Neural cell (in vitro differentiated cells): Measurements from ENCODE around the gene LRCH1. TPM values are rescaled to one million over a fixed set of nuclear protein-coding genes. Genes with fewer than 3 reads are reported as not detected.

Source experiments
- H2AFZ ChIP-seq: fragments of 200-600, 300-800 bp; sonication (generic), shearing (Covaris generic); 2 replicates; pipeline ENCODE4 v1.6.0; 2014; ENCODE audit warnings: low read depth, mild to moderate bottlenecking, antibody characterized with exemption, low read length, moderate library complexity
- H3F3A ChIP-seq: fragments of 200-600 bp; shearing (Covaris generic); 2 replicates; pipeline ENCODE4 v1.6.1; 2016; ENCODE audit warnings: mild to moderate bottlenecking, moderate library complexity, mixed read lengths, antibody characterized with exemption, low read length; ENCODE audit not compliant: insufficient read depth, poor library complexity, severe bottlenecking
- H3K27ac ChIP-seq: fragments of 200-600, 300-800 bp; sonication (generic), shearing (Covaris generic); 2 replicates; pipeline ENCODE4 v1.5.1; 2014; ENCODE audit warnings: mild to moderate bottlenecking, low read length, moderate library complexity
- H3K27me3 ChIP-seq: fragments of 300-800, 200-600 bp; sonication (generic), shearing (Covaris generic); 2 replicates; pipeline ENCODE4 v1.6.0; 2014; ENCODE audit warnings: mild to moderate bottlenecking, low read depth, low read length, moderate library complexity; ENCODE audit not compliant: insufficient read depth
- H3K36me3 ChIP-seq: fragments of 300-800, 200-600 bp; sonication (generic), shearing (Covaris generic); 2 replicates; pipeline ENCODE4 v1.5.1; 2014; ENCODE audit warnings: mild to moderate bottlenecking, antibody characterized with exemption, low read length, moderate library complexity; ENCODE audit not compliant: insufficient read depth
- H3K4me2 ChIP-seq: fragments of 300-800, 200-600 bp; sonication (generic), shearing (Covaris generic); 2 replicates; pipeline ENCODE4 v1.6.0; 2014; ENCODE audit warnings: mild to moderate bottlenecking, low read length
- H3K4me3 ChIP-seq: fragments of 300-800, 200-600 bp; sonication (generic), shearing (Covaris generic); 2 replicates; pipeline ENCODE4 v1.5.1; 2014; ENCODE audit warnings: mild to moderate bottlenecking, low read length, moderate library complexity
- H3K79me2 ChIP-seq: fragments of 200-600 bp; shearing (Covaris generic); replicated peaks from 2 replicates; pipeline ENCODE4 v1.6.0; 2014; ENCODE audit warnings: mild to moderate bottlenecking, low read length, moderate library complexity; ENCODE audit not compliant: insufficient read depth
- H3K9ac ChIP-seq: fragments of 300-800, 200-600 bp; sonication (generic), shearing (Covaris generic); 2 replicates; pipeline ENCODE4 v1.6.1; 2016; ENCODE audit warnings: mild to moderate bottlenecking, low read length, mixed read lengths
- H3K9me2 ChIP-seq: fragments of 200-600 bp; shearing (Covaris generic); 2 replicates; pipeline ENCODE4 v1.6.1; 2016; ENCODE audit warnings: mild to moderate bottlenecking, low read length, mixed read lengths; ENCODE audit not compliant: insufficient read depth
- H3K9me3 ChIP-seq: fragments of 200-600, 300-800 bp; sonication (generic), shearing (Covaris generic); 2 replicates; pipeline ENCODE4 v1.6.1; 2016; ENCODE audit warnings: mild to moderate bottlenecking, mixed run types, low read length, moderate library complexity, mixed read lengths
- H4K20me1 ChIP-seq: fragments of 200-600 bp; shearing (Covaris generic); 2 replicates; pipeline ENCODE4 v1.6.1; 2016; ENCODE audit warnings: mild to moderate bottlenecking, mixed run types; ENCODE audit not compliant: insufficient read depth
- EP300 ChIP-seq: fragments of 450-650 bp; conservative IDR thresholded peaks from 2 replicates; pipeline ENCODE4 v1.6.1; 2014; ENCODE audit warnings: antibody characterized with exemption, mild to moderate bottlenecking, moderate library complexity; ENCODE audit not compliant: poor library complexity, severe bottlenecking
- EZH2 ChIP-seq: fragments of 200-600, 300-800 bp; shearing (Covaris generic), sonication (generic); IDR thresholded peaks from 2 replicates; pipeline ENCODE4 v1.6.1; 2014; ENCODE audit warnings: antibody characterized with exemption, low read length, borderline replicate concordance, mild to moderate bottlenecking; ENCODE audit not compliant: insufficient read depth, poor library complexity, severe bottlenecking
- MXI1 ChIP-seq: fragments of 450-650 bp; conservative IDR thresholded peaks from 2 replicates; pipeline ENCODE4 v1.6.1; 2014; ENCODE audit warnings: antibody characterized with exemption, mild to moderate bottlenecking; ENCODE audit not compliant: poor library complexity, severe bottlenecking
- POLR2AphosphoS5 ChIP-seq: IDR thresholded peaks from 2 replicates; pipeline ENCODE4 v1.6.1; 2012
- RAD21 ChIP-seq: fragments of 450-650 bp; conservative IDR thresholded peaks from 2 replicates; pipeline ENCODE4 v1.6.1; 2014; ENCODE audit warnings: antibody characterized with exemption, mild to moderate bottlenecking, moderate library complexity
- SMC3 ChIP-seq: fragments of 450-650 bp; conservative IDR thresholded peaks from 2 replicates; pipeline ENCODE4 v1.6.1; 2014; ENCODE audit warnings: antibody characterized with exemption, mild to moderate bottlenecking, moderate library complexity; ENCODE audit not compliant: poor library complexity
- TAF1 ChIP-seq: IDR thresholded peaks from 2 replicates; pipeline ENCODE4 v1.6.1; 2012; ENCODE audit warnings: low read depth
- polyA plus RNA-seq: library from polyadenylated mRNA; depleted of rRNA; stranded (reverse); fragments of >200 nt; gene quantifications from 2 replicates; pipeline ENCODE4 v1.2.3, GENCODE V29; 2014
- TF ChIP-seq, protein P1 (sequence below): fragments of 450-650 bp; IDR thresholded peaks from 2 replicates; pipeline ENCODE4 v1.5.1; 2014; ENCODE audit warnings: antibody characterized with exemption, mild to moderate bottlenecking, moderate library complexity; ENCODE audit not compliant: poor library complexity, severe bottlenecking
- TF ChIP-seq, protein P2 (sequence below): IDR thresholded peaks from 2 replicates; pipeline ENCODE4 v1.6.1; 2012; ENCODE audit warnings: borderline replicate concordance

LRCH1 gene
- polyA plus RNA-seq, 1 donor from 2014 or later: 15.4 TPM

DNA sequence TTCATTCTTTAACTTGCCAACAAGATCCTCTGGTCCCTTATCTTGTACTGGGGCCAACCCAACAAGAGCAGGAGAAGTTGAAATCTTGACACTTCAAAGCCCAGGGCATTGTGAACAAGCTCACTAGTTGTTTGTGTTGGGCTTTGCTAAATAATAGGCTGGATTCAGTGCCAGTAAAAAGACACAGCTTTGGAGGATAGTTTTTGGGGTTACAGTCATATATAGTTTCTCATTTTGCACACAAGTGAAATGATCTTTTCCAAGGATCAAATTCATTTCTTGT is 30.3 kb upstream of the LRCH1 start:
- Histone ChIP-seq H3K27me3 (no peaks in the 10 kb centered on the region), H3K79me2 (no peaks in the 10 kb centered on the region), H4K20me1 (no peaks in the 10 kb centered on the region), H2AFZ (no peak overlapping the region), H3K4me3 (no peak overlapping the region), H3F3A (no peaks in the 10 kb centered on the region), H3K9ac (no peak overlapping the region), H3K36me3 (no peaks in the 10 kb centered on the region), H3K27ac (no peak overlapping the region), H3K9me2 (no peaks in the 10 kb centered on the region), H3K9me3 (no peaks in the 10 kb centered on the region), H3K4me2 (no peak overlapping the region)
- TF ChIP-seq, protein P1, sequence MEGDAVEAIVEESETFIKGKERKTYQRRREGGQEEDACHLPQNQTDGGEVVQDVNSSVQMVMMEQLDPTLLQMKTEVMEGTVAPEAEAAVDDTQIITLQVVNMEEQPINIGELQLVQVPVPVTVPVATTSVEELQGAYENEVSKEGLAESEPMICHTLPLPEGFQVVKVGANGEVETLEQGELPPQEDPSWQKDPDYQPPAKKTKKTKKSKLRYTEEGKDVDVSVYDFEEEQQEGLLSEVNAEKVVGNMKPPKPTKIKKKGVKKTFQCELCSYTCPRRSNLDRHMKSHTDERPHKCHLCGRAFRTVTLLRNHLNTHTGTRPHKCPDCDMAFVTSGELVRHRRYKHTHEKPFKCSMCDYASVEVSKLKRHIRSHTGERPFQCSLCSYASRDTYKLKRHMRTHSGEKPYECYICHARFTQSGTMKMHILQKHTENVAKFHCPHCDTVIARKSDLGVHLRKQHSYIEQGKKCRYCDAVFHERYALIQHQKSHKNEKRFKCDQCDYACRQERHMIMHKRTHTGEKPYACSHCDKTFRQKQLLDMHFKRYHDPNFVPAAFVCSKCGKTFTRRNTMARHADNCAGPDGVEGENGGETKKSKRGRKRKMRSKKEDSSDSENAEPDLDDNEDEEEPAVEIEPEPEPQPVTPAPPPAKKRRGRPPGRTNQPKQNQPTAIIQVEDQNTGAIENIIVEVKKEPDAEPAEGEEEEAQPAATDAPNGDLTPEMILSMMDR: no peak
- TF ChIP-seq SMC3 (no peak), EZH2 (no peak), EP300 (no peak), MXI1 (no peak), POLR2AphosphoS5 (no peak), RAD21 (no peak), TAF1 (no peak)
- TF ChIP-seq, protein P2, sequence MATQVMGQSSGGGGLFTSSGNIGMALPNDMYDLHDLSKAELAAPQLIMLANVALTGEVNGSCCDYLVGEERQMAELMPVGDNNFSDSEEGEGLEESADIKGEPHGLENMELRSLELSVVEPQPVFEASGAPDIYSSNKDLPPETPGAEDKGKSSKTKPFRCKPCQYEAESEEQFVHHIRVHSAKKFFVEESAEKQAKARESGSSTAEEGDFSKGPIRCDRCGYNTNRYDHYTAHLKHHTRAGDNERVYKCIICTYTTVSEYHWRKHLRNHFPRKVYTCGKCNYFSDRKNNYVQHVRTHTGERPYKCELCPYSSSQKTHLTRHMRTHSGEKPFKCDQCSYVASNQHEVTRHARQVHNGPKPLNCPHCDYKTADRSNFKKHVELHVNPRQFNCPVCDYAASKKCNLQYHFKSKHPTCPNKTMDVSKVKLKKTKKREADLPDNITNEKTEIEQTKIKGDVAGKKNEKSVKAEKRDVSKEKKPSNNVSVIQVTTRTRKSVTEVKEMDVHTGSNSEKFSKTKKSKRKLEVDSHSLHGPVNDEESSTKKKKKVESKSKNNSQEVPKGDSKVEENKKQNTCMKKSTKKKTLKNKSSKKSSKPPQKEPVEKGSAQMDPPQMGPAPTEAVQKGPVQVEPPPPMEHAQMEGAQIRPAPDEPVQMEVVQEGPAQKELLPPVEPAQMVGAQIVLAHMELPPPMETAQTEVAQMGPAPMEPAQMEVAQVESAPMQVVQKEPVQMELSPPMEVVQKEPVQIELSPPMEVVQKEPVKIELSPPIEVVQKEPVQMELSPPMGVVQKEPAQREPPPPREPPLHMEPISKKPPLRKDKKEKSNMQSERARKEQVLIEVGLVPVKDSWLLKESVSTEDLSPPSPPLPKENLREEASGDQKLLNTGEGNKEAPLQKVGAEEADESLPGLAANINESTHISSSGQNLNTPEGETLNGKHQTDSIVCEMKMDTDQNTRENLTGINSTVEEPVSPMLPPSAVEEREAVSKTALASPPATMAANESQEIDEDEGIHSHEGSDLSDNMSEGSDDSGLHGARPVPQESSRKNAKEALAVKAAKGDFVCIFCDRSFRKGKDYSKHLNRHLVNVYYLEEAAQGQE: no peak

DNA sequence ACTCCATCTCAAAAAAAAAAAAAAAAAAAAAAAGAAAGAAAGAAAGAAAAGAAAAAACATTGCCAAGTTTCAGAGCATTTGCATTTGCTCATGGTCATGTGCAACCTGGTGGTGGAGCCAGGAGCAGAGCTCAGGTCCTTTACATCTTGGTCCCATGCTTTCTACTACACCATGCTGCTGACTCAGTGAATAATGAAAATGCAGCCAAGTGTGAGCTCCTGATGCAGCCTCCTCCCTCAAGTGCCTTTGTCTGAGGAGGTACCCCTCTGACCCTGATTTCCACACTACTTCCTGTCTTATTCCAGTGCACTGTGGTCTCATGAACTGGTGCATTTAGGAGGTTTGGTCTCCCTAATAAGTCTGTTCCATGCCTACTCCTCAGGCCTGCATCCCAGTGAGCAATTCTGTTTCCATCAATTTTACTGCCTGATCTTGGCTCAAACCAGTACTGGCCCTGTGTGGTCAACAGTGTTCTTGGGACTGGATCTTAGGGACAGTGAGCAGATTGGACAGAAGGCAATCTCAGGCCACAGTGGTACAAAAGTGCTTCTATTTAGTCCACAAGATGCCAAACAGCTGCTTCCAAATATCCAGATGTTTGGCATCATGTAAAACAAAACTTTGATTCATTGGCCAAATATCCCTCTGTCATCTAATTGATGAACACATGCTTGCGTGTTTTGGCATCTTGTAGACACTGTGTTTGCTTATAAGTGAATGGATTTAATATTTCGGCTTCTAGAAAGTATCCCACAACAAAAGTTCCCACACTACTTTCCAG is 28.8 kb upstream of the LRCH1 start:
- TF ChIP-seq TAF1: no peak
- TF ChIP-seq, protein P1: no peak
- no peak for TF ChIP-seq EZH2
- TF ChIP-seq, protein P2: no peak
- TF ChIP-seq RAD21: no peak
- no peak for TF ChIP-seq SMC3
- no peaks in the 10 kb centered on the region for H3K9me2 ChIP-seq
- no peak overlapping the region for H3K4me2 ChIP-seq
- no peaks in the 10 kb centered on the region for H3K9me3 ChIP-seq
- H3K27me3 ChIP-seq: no peaks in the 10 kb centered on the region
- H2AFZ ChIP-seq: no peak overlapping the region
- H3K9ac ChIP-seq: no peak overlapping the region
- no peak overlapping the region for H3K27ac ChIP-seq
- no peaks in the 10 kb centered on the region for H3F3A ChIP-seq
- no peaks in the 10 kb centered on the region for H3K36me3 ChIP-seq
- H3K4me3 ChIP-seq: no peak overlapping the region
- H3K79me2 ChIP-seq: no peaks in the 10 kb centered on the region
- no peaks in the 10 kb centered on the region for H4K20me1 ChIP-seq
